ENCODE measurements around the gene SDK2. TPM values are rescaled to one million over a fixed set of nuclear protein-coding genes. Genes with fewer than 3 reads are reported as not detected.

SDK2 gene
- total and polyA plus RNA-seq, 11 donors: 0.84 to 4.0 (median 2.6) TPM

GRCh38 chr17:73643001-73643851 lies 1.0 kb downstream of the SDK2 start:
- peak in 2 of 5 donors; percentile 41 to 56 for DNase-seq
- Histone ChIP-seq H3K4me3 (peak overlapping the region; percentile 37 to 68 (median 56)), H3K27ac (peak overlapping the region in 1 of 12 donors; percentile 5), H3K9me3 (no peaks in the 10 kb centered on the region), H3K36me3 (no peaks in the 10 kb centered on the region), H3K27me3 (peaks cover 0 to 62% (median 13%) of the 10 kb centered on the region in 9 donors), H3K4me1 (peaks cover 0 to 30% (median 15%) of the 10 kb centered on the region in 12 donors)
- peak in 3 of 4 donors; percentile 52 to 58 (median 54) for ATAC-seq
- TF ChIP-seq POLR2A (IDR thresholded peaks at IDR 0.05) (no peak), CTCF (IDR thresholded peaks at IDR 0.05) (peak in 7 of 12 donors; percentile 14 to 49 (median 21))
- intact Hi-C loops (cut with DNase I): loop anchor here in 7 of 10 donors (10.0 kb wide), 6 partner anchors 62 to 532 kb away; no protein-coding TSS in a partner anchor
- WGBS, 4 donors: 1 to 4% (median 2%) methylated on average over 28 to 68 of the region's 68 CpGs

GRCh38 chr17:73642659-73643000 lies 1.6 kb downstream of the SDK2 start:
- no peaks in the 10 kb centered on the region for H3K36me3 ChIP-seq
- H3K4me1 ChIP-seq: peaks cover 0 to 30% (median 15%) of the 10 kb centered on the region in 12 donors
- ATAC-seq (no peak), DNase-seq (no peak)
- 34 to 43% (median 34%) methylated on average over 10 to 11 of the region's 11 CpGs for WGBS, 4 donors
- TF ChIP-seq CTCF (IDR thresholded peaks at IDR 0.05) (no peak), POLR2A (IDR thresholded peaks at IDR 0.05) (no peak)
- H3K4me3 ChIP-seq: peak overlapping the region in 11 of 12 donors; percentile 37 to 68 (median 57)
- peaks cover 0 to 57% (median 13%) of the 10 kb centered on the region in 9 donors for H3K27me3 ChIP-seq
- peak overlapping the region in 1 of 12 donors; percentile 5 for H3K27ac ChIP-seq
- intact Hi-C loops (cut with DNase I): loop anchor here in 7 of 10 donors (10.0 kb wide), 6 partner anchors 62 to 532 kb away; no protein-coding TSS in a partner anchor
- H3K9me3 ChIP-seq: no peaks in the 10 kb centered on the region

GRCh38 chr17:73641826-73642600 lies 2.2 kb downstream of the SDK2 start:
- no peak for ATAC-seq
- Histone ChIP-seq H3K9me3 (no peaks in the 10 kb centered on the region), H3K27me3 (peaks cover 0 to 51% (median 13%) of the 10 kb centered on the region in 9 donors), H3K36me3 (no peaks in the 10 kb centered on the region), H3K4me1 (peaks cover 0 to 30% (median 15%) of the 10 kb centered on the region in 12 donors), H3K4me3 (peak overlapping the region in 1 of 12 donors; percentile 57), H3K27ac (no peak overlapping the region)
- no peak for TF ChIP-seq POLR2A (IDR thresholded peaks at IDR 0.05)
- no peak for TF ChIP-seq CTCF (IDR thresholded peaks at IDR 0.05)
- WGBS, 4 donors: 49 to 69% (median 57%) methylated on average over 9 to 12 of the region's 12 CpGs
- DNase-seq: no peak
- intact Hi-C loops (cut with DNase I): loop anchor here in 7 of 10 donors (10.0 kb wide), 6 partner anchors 63 to 533 kb away; no protein-coding TSS in a partner anchor
